ENCODE measurements around the gene PER2. TPM values are rescaled to one million over a fixed set of nuclear protein-coding genes. Genes with fewer than 3 reads are reported as not detected.

PER2 gene
- total and polyA plus RNA-seq, 9 of the 15 experiments (the other 6 are each of a cell fraction or from before 2014, with no cell fraction given) = 1.1 to 10.3 (median 2.9) TPM

- no peak overlapping the region for H3K9ac ChIP-seq (ENCODE audit: insufficient read depth in 1 of 2, low read depth in 2 of 2, low read length in 2 of 2)
- no peak for TF ChIP-seq ZFP36 (IDR thresholded peaks at IDR 0.05; ENCODE audit: low read depth, low read length, partially characterized antibody)
- peak; percentile 4; the same call in 1 of the 2 replicates for TF ChIP-seq ZBTB33 (CRISPR knock-in tag; IDR thresholded peaks at IDR 0.05)
- peak overlapping the region; percentile 60 for H3K4me3 ChIP-seq
- H3K9me3 ChIP-seq (replicated peaks; ENCODE audit: control insufficient read depth, insufficient read depth, low read depth, low read length) = no peaks in the 10 kb centered on the region
- peaks cover 12 to 25% of the 10 kb centered on the region in 2 experiments; a peak in 4 of 5 replicates for H3K4me1 ChIP-seq (replicated peaks in 1 of 2; ENCODE audit: control insufficient read depth in 2 of 2, insufficient read depth in 2 of 2, low read length in 2 of 2)
- H3K4me2 ChIP-seq (ENCODE audit: insufficient read depth, low read length) = peak overlapping the region; percentile 82; the same call in 1 of the 2 replicates
- no peaks in the 10 kb centered on the region for H3K27me3 ChIP-seq (ENCODE audit: control insufficient read depth in 2 of 2, insufficient read depth in 2 of 2, low read length in 2 of 2)
- H2AFZ ChIP-seq (ENCODE audit: low read depth, low read length) = 0 out of 2 replicates have a peak overlapping the region, but pooled peaks have one; percentile 91
- H3K9me1 ChIP-seq (ENCODE audit: control insufficient read depth, insufficient read depth, low read length) = no peaks in the 10 kb centered on the region
- ChIA-PET CTCF (ENCODE audit: low intra/inter-chr PET ratio) (no interaction called here), POLR2A (interaction anchor here (0.6 to 1.3 kb wide), 2 partner anchors 11 to 29 kb away, joined by 3 to 6 read pairs; no protein-coding TSS in a partner anchor)
- H4K20me1 ChIP-seq (replicated peaks; ENCODE audit: control insufficient read depth, insufficient read depth, low read length) = no peaks in the 10 kb centered on the region
- H3K36me3 ChIP-seq (ENCODE audit: control insufficient read depth, insufficient read depth, low read length) = peaks cover 12% of the 10 kb centered on the region; the same call in 1 of the 3 replicates
- no peak for DNase-seq (ENCODE audit: extremely low read depth in 1 of 4, low spot score in 3 of 4)
- in situ Hi-C loops (cut with MboI) (no loop called here), intact Hi-C loops (cut with micrococcal nuclease) (no loop called here)
- 37% methylated on average over 13 of the region's 21 CpGs for WGBS (ENCODE audit: insufficient coverage, low coverage, missing lambda C conversion rate)
- H3K79me2 ChIP-seq (ENCODE audit: control insufficient read depth, insufficient read depth, low read length) = peaks cover 22% of the 10 kb centered on the region
- H3K27ac ChIP-seq (ENCODE audit: extremely low read depth, low read depth, low read length) = no peak overlapping the region
- no peak for FAIRE-seq
- no peak for ATAC-seq
- BruUV-seq (replicated peaks) = no TSS peak
Observed at GRCh38 chr2:238231809-238232208, 56.6 kb downstream of the PER2 start.

All from K562 (cell line).